Stomach (tissue), 9 donors: ENCODE measurements around the gene CAMSAP2. TPM values are rescaled to one million over a fixed set of nuclear protein-coding genes. Genes with fewer than 3 reads are reported as not detected.

Source experiments
- DNase-seq, 2 donors: peaks; one replicate each; pipeline versions ENCODE4 v3.0.0 to v3.0.0-alpha.2; 2013 to 2019
- H3K27ac ChIP-seq, 5 donors: fragments of 200-600 bp in 4 of 5; sonication (generic) in 4 of 5; one replicate each; pipeline ENCODE4 v1.5.1; 2013 to 2019; ENCODE audit warnings: mild to moderate bottlenecking in 1 of 5, moderate library complexity in 1 of 5
- H3K27me3 ChIP-seq, 3 donors: fragments of 200-600 bp; sonication (generic); one replicate each; pipeline ENCODE4 v1.5.1; 2017 to 2019; ENCODE audit warnings: mixed run types in 1 of 3
- H3K36me3 ChIP-seq, 4 donors: fragments of 200-600 bp; sonication (generic); 1 replicate in 3 of 4; 2 replicates in 1 of 4; pipeline ENCODE4 v1.5.1; 2016 to 2019
- H3K4me1 ChIP-seq, 4 donors: fragments of 200-600 bp; sonication (generic); one replicate each; pipeline ENCODE4 v1.5.1; 2016 to 2019
- H3K4me3 ChIP-seq, 4 donors: fragments of 200-600 bp; sonication (generic) in 3 of 4; one replicate each; pipeline ENCODE4 v1.5.1; 2016 to 2019; ENCODE audit warnings: mild to moderate bottlenecking in 1 of 4
- H3K9me3 ChIP-seq, 4 donors: fragments of 200-600 bp; sonication (generic); one replicate each; pipeline ENCODE4 v1.5.1; 2016 to 2019
- EP300 ChIP-seq: sonication (generic); formaldehyde crosslinking; IDR thresholded peaks from one replicate; pipeline ENCODE4 v1.6.1; 2017; ENCODE audit warnings: antibody characterized with exemption
- POLR2A ChIP-seq, 4 donors: fragments of 450-650 bp; IDR thresholded peaks; one replicate each; pipeline ENCODE4 v1.6.1; 2016; ENCODE audit warnings: antibody characterized with exemption in 4 of 4, control low read depth in 2 of 4, mild to moderate bottlenecking in 1 of 4, moderate library complexity in 1 of 4
- POLR2AphosphoS5 ChIP-seq, 3 donors: sonication (generic); formaldehyde crosslinking; IDR thresholded peaks; one replicate each; pipeline ENCODE4 v1.6.1; 2016; ENCODE audit warnings: antibody characterized with exemption in 3 of 3
- WGBS, 5 donors: extraction: QIAGEN DNeasy Blood & Tissue Kit in 3 of 5; methylation state at CpG; one replicate each; pipeline versions ENCODE4 v1.1.5 to v1.1.7; 2013 to 2018; 5-methylcytosine and 5-hydroxymethylcytosine counted together
- intact Hi-C: fragments of 100-400 bp; cut with DNase I; formaldehyde crosslinking; loops from one replicate; pipeline ENCODE4 v1.15.1; 2023; ENCODE audit warnings: low total_unique reads
- polyA plus RNA-seq, 3 donors: library from polyadenylated mRNA; stranded (reverse); fragments of 200-250 nt; gene quantifications; one replicate each; pipeline ENCODE4 v1.2.3, GENCODE V29; 2013
- total RNA-seq, 5 donors: library from RNA; depleted of rRNA; stranded (reverse); fragments of >200 nt; gene quantifications; one replicate each; pipeline versions ENCODE4 v1.1.0 to v1.2.3, GENCODE V29; 2014 to 2016
- TF ChIP-seq, protein P1 (sequence below), 7 experiments: fragments of 450-650 bp in 4 of 7; fragments of 200-600 bp in 3 of 7; sonication (generic) in 3 of 7; IDR thresholded peaks; one replicate each; pipeline ENCODE4 v1.5.1; 2016 to 2019; ENCODE audit warnings: antibody characterized with exemption in 7 of 7, control low read depth in 2 of 7, mild to moderate bottlenecking in 1 of 7
- donor health status: healthy with polysubstance abuse.
- donor health status: Bipolar disorder and iron deficiency.
- donor health status: healthy.

Gene CAMSAP2
- total and polyA plus RNA-seq, 8 donors, result 4.5 to 35.4 (median 7.5) TPM

DNA sequence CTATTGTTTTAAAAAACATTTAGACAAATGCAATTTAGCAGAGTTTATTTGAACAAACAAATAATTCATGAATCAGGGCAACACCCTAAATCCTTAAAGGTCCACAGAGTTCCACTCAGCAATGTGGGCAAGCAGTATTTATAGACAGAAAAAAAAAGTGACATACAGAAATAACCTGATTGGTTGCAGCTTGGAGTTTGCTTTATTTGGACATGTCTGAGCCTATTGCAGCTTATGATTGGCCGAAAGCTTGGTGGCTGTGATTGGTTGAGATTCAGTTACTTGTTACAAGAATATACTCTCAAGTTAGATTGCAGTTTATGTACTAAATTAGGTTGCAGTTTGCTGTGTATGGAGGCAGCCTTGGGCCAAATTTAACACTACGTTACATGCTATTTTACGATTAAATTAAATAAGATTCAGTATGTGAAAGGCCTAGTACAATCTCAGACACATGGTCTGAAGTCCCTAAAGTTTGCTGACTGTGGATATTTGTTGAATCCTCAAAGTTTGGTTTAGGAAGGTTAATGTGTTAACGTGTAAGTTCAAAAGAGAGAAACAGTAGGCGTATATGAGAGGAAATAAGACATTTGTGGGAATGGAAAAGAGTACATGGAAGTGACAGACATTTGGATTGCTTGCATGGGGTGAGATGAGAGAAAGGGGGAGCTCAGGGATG lies 6.9 kb upstream of the CAMSAP2 start:
- 94 to 95% (median 94%) methylated on average over 5 of the region's 5 CpGs for WGBS, 5 donors
- Histone ChIP-seq H3K4me3 (no peak overlapping the region), H3K36me3 (no peaks in the 10 kb centered on the region), H3K27ac (no peak overlapping the region), H3K27me3 (no peaks in the 10 kb centered on the region), H3K4me1 (no peaks in the 10 kb centered on the region), H3K9me3 (no peaks in the 10 kb centered on the region)
- intact Hi-C loops, result no loop called here
- TF ChIP-seq, protein P1, sequence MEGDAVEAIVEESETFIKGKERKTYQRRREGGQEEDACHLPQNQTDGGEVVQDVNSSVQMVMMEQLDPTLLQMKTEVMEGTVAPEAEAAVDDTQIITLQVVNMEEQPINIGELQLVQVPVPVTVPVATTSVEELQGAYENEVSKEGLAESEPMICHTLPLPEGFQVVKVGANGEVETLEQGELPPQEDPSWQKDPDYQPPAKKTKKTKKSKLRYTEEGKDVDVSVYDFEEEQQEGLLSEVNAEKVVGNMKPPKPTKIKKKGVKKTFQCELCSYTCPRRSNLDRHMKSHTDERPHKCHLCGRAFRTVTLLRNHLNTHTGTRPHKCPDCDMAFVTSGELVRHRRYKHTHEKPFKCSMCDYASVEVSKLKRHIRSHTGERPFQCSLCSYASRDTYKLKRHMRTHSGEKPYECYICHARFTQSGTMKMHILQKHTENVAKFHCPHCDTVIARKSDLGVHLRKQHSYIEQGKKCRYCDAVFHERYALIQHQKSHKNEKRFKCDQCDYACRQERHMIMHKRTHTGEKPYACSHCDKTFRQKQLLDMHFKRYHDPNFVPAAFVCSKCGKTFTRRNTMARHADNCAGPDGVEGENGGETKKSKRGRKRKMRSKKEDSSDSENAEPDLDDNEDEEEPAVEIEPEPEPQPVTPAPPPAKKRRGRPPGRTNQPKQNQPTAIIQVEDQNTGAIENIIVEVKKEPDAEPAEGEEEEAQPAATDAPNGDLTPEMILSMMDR (IDR thresholded peaks at IDR 0.05), result no peak
- TF ChIP-seq EP300 (no peak), POLR2A (IDR thresholded peaks at IDR 0.05) (no peak), POLR2AphosphoS5 (IDR thresholded peaks at IDR 0.05) (no peak)
- DNase-seq, result no peak

- no peak for DNase-seq
- H3K9me3 ChIP-seq, result no peaks in the 10 kb centered on the region
- TF ChIP-seq POLR2A (IDR thresholded peaks at IDR 0.05) (no peak), EP300 (no peak), POLR2AphosphoS5 (IDR thresholded peaks at IDR 0.05) (no peak)
- TF ChIP-seq, protein P1 (IDR thresholded peaks at IDR 0.05), result no peak
- intact Hi-C loops, result no loop called here
- H3K4me1 ChIP-seq, result no peaks in the 10 kb centered on the region
- no peaks in the 10 kb centered on the region for H3K27me3 ChIP-seq
- no peak overlapping the region for H3K4me3 ChIP-seq
- no peak overlapping the region for H3K27ac ChIP-seq
- no peaks in the 10 kb centered on the region for H3K36me3 ChIP-seq
- WGBS, 5 donors, result 68 to 80% (median 78%) methylated on average over 7 of the region's 7 CpGs
Measured at GRCh38 chr1:200732438-200732837, 6.3 kb upstream of the CAMSAP2 start.

DNA sequence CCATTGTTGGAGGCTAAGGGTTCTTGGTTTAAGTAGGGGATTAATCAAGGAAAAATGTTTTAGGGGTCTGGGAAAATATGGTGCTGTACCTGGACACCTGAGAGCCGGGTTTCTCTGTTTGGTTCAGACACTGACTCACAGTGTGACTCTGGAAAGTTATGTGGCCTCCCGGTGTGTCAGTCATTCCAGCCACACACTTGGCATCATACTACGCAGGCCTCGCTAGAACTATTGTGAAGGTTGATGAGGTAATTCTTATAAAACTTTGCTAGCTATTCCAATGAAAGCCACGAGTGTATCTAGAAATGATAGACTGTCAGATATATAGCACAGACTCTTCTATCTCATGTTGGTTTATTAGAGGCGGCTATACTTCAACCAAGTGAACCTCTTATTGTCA lies 4.8 kb upstream of the CAMSAP2 start:
- peaks cover 0 to 2% (median 0%) of the 10 kb centered on the region in 3 donors for H3K27me3 ChIP-seq
- DNase-seq, result no peak
- TF ChIP-seq POLR2AphosphoS5 (IDR thresholded peaks at IDR 0.05), result no peak
- TF ChIP-seq EP300, result no peak
- no peak for TF ChIP-seq POLR2A (IDR thresholded peaks at IDR 0.05)
- TF ChIP-seq, protein P1 (IDR thresholded peaks at IDR 0.05), result no peak
- no peak overlapping the region for H3K4me3 ChIP-seq
- no peaks in the 10 kb centered on the region for H3K36me3 ChIP-seq
- no peak overlapping the region for H3K27ac ChIP-seq
- intact Hi-C loops, result no loop called here
- WGBS, 5 donors, result 83 to 89% (median 84%) methylated on average over 6 of the region's 6 CpGs
- peaks cover 5 to 7% (median 6%) of the 10 kb centered on the region in 4 donors for H3K4me1 ChIP-seq
- no peaks in the 10 kb centered on the region for H3K9me3 ChIP-seq

GRCh38 chr1:200737647-200738291 lies 924 bp upstream of the CAMSAP2 start:
- Histone ChIP-seq H3K27me3 (peaks cover 0 to 14% (median 0%) of the 10 kb centered on the region in 3 donors), H3K27ac (peak overlapping the region in 4 of 5 donors; percentile 98 to 100 (median 100)), H3K9me3 (no peaks in the 10 kb centered on the region), H3K4me1 (peaks cover 25 to 38% (median 33%) of the 10 kb centered on the region in 4 donors), H3K4me3 (peak overlapping the region; percentile 71 to 90 (median 80)), H3K36me3 (no peaks in the 10 kb centered on the region)
- peak in 1 of 2 donors; percentile 12 for DNase-seq
- no peak for TF ChIP-seq POLR2A (IDR thresholded peaks at IDR 0.05)
- TF ChIP-seq POLR2AphosphoS5 (IDR thresholded peaks at IDR 0.05), result no peak
- no peak for TF ChIP-seq EP300
- TF ChIP-seq, protein P1 (IDR thresholded peaks at IDR 0.05), result no peak
- WGBS, 5 donors, result 86 to 94% (median 88%) methylated on average over 8 of the region's 8 CpGs
- intact Hi-C loops, result no loop called here
